ENCODE data around the gene TBC1D25. TPM values are rescaled to one million over a fixed set of nuclear protein-coding genes. Genes with fewer than 3 reads are reported as not detected.
A peak's percentile ranks its signal among the peaks of the same experiment; 100 is the strongest.
"Not testable (repeated sequence)": the region's sequence is repeated elsewhere in the genome, so short reads cannot be mapped to it uniquely, and the experiment has no call there.

Gene TBC1D25
- total and polyA plus RNA-seq, 4 donors, result 4.6 to 16.7 (median 11.8) TPM

- intact Hi-C loops (cut with DNase I), result no loop called here
- Histone ChIP-seq H3K36me3 (ENCODE audit: control insufficient read depth in 1 of 2, insufficient read depth in 2 of 2, low read length in 1 of 2) (no peaks in the 10 kb centered on the region), H3K4me3 (ENCODE audit: low read length in 2 of 2) (no peak overlapping the region), H3K4me1 (ENCODE audit: control insufficient read depth in 1 of 2, insufficient read depth in 2 of 2, low read length in 2 of 2) (no peaks in the 10 kb centered on the region), H3K27me3 (ENCODE audit: control insufficient read depth in 1 of 2, insufficient read depth in 2 of 2, low read length in 1 of 2) (no peaks in the 10 kb centered on the region), H3K27ac (ENCODE audit: low read depth in 1 of 2, low read length in 2 of 2) (no peak overlapping the region), H3K9me3 (ENCODE audit: control insufficient read depth, low read length) (no peaks in the 10 kb centered on the region)
- 80 to 88% methylated on average over 4 of the region's 4 CpGs for WGBS, 2 donors
- DNase-seq (peak in 1 of 2 donors; percentile 42), ATAC-seq (ENCODE audit: low FRiP score) (no peak)
Measured at GRCh38 chrX:48513670-48514069, 25.8 kb upstream of the TBC1D25 start.

GRCh38 chrX:48514126-48514806 is 25.2 kb upstream of the TBC1D25 start:
- Histone ChIP-seq H3K27ac (ENCODE audit: low read depth in 1 of 2, low read length in 2 of 2) (no peak overlapping the region), H3K9me3 (ENCODE audit: control insufficient read depth, low read length) (no peaks in the 10 kb centered on the region), H3K36me3 (ENCODE audit: control insufficient read depth in 1 of 2, insufficient read depth in 2 of 2, low read length in 1 of 2) (no peaks in the 10 kb centered on the region), H3K27me3 (ENCODE audit: control insufficient read depth in 1 of 2, insufficient read depth in 2 of 2, low read length in 1 of 2) (no peaks in the 10 kb centered on the region), H3K4me3 (ENCODE audit: low read length in 2 of 2) (no peak overlapping the region), H3K4me1 (ENCODE audit: control insufficient read depth in 1 of 2, insufficient read depth in 2 of 2, low read length in 2 of 2) (no peaks in the 10 kb centered on the region)
- no peak for ATAC-seq (ENCODE audit: low FRiP score)
- peak in 1 of 2 donors; percentile 67 for DNase-seq
- intact Hi-C loops (cut with DNase I), result no loop called here
- WGBS, 2 donors, result 81 to 95% methylated on average over 16 of the region's 16 CpGs

DNA sequence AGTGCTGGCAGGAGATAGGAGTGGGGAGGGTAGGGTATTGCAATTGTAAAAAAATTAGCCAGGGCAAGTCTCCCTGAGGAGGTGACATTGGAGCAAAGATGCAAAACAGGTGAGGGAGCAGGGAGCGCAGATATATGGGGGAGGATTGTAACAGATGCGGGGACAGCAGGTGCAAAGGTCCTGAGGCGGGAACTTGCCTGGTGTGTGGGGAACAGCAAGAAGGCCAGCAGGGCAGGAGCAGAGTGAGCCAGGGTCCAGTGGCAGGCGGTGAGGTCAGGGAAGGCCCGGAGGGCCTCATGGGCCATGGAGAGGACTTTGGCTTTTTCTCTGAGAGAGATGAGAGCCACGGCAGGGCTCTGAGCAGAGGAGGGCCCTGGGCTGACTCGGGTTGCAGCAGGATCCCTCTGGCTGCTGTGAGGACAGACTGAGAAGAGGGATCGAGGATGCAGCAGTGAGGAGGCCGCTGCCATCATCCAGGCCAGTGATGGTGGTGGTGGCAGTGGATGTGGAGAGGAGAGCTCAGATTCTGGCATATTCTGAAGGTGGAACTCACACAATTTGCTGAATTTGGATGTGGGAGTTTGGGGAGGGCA is 24.6 kb upstream of the TBC1D25 start:
- 89 to 97% methylated on average over 9 of the region's 9 CpGs for WGBS, 2 donors
- H3K4me3 ChIP-seq (ENCODE audit: low read length in 2 of 2), result no peak overlapping the region
- H3K36me3 ChIP-seq (ENCODE audit: control insufficient read depth in 1 of 2, insufficient read depth in 2 of 2, low read length in 1 of 2), result no peaks in the 10 kb centered on the region
- no peaks in the 10 kb centered on the region for H3K27me3 ChIP-seq (ENCODE audit: control insufficient read depth in 1 of 2, insufficient read depth in 2 of 2, low read length in 1 of 2)
- intact Hi-C loops (cut with DNase I), result no loop called here
- no peaks in the 10 kb centered on the region for H3K4me1 ChIP-seq (ENCODE audit: control insufficient read depth in 1 of 2, insufficient read depth in 2 of 2, low read length in 2 of 2)
- ATAC-seq (ENCODE audit: low FRiP score) (no peak), DNase-seq (peak in 1 of 2 donors; percentile 39)
- H3K27ac ChIP-seq (ENCODE audit: low read depth in 1 of 2, low read length in 2 of 2), result no peak overlapping the region
- no peaks in the 10 kb centered on the region for H3K9me3 ChIP-seq (ENCODE audit: control insufficient read depth, low read length)

DNA sequence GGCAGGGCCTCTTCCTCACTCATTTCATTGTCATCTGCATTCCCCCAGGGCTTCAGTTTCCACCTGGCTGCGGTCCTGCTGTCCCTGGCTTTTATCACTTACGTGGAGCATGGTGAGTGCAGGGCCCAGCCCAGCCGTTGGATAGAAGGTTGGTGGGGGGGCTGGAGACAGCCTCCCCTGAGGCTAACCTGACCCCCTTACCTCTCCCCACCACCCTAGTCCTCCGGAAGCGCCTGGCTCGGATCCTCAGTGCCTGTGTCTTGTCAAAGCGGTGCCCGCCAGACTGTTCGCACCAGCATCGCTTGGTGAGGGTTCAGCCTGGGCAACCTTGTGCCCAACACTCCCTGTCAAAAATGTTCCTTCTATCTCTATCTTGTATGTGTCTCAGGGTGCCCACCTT is 23.7 kb upstream of the TBC1D25 start:
- DNase-seq (peak in 1 of 2 donors; percentile 53), ATAC-seq (ENCODE audit: low FRiP score) (no peak)
- Histone ChIP-seq H3K36me3 (ENCODE audit: control insufficient read depth in 1 of 2, insufficient read depth in 2 of 2, low read length in 1 of 2) (no peaks in the 10 kb centered on the region), H3K4me1 (ENCODE audit: control insufficient read depth in 1 of 2, insufficient read depth in 2 of 2, low read length in 2 of 2) (no peaks in the 10 kb centered on the region), H3K9me3 (ENCODE audit: control insufficient read depth, low read length) (no peaks in the 10 kb centered on the region), H3K27ac (ENCODE audit: low read depth in 1 of 2, low read length in 2 of 2) (no peak overlapping the region), H3K4me3 (ENCODE audit: low read length in 2 of 2) (no peak overlapping the region), H3K27me3 (ENCODE audit: control insufficient read depth in 1 of 2, insufficient read depth in 2 of 2, low read length in 1 of 2) (no peaks in the 10 kb centered on the region)
- intact Hi-C loops (cut with DNase I), result no loop called here
- whole genome bisulfite sequencing, 2 donors, result 86 to 94% methylated on average over 10 of the region's 10 CpGs

DNA sequence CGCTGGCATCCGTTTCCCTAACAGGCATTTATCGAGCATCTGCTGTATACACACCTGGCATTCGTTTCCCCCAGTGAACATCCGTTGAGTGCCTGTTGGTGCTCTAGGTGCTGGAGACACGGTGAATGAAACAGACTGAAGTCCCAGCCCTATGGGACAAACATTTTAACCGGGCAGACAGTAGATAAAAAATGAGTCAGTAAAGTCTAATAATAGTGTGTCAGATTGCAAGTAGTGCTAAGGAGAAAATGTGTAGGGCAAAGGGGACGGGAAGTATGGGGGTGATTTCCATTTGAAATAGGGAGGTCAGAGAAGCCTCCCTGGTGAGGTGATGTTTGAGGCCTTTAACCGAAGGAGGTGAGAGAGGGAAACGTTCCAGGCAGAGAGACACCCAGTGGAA is 23.2 kb upstream of the TBC1D25 start:
- Histone ChIP-seq H3K36me3 (ENCODE audit: control insufficient read depth in 1 of 2, insufficient read depth in 2 of 2, low read length in 1 of 2) (no peaks in the 10 kb centered on the region), H3K27me3 (ENCODE audit: control insufficient read depth in 1 of 2, insufficient read depth in 2 of 2, low read length in 1 of 2) (no peaks in the 10 kb centered on the region), H3K27ac (ENCODE audit: low read depth in 1 of 2, low read length in 2 of 2) (no peak overlapping the region), H3K4me3 (ENCODE audit: low read length in 2 of 2) (no peak overlapping the region), H3K4me1 (ENCODE audit: control insufficient read depth in 1 of 2, insufficient read depth in 2 of 2, low read length in 2 of 2) (no peaks in the 10 kb centered on the region), H3K9me3 (ENCODE audit: control insufficient read depth, low read length) (no peaks in the 10 kb centered on the region)
- no peak for ATAC-seq (ENCODE audit: low FRiP score)
- 67 to 74% methylated on average over 10 of the region's 10 CpGs for WGBS, 2 donors
- DNase-seq, result no peak
- intact Hi-C loops (cut with DNase I), result no loop called here

DNA sequence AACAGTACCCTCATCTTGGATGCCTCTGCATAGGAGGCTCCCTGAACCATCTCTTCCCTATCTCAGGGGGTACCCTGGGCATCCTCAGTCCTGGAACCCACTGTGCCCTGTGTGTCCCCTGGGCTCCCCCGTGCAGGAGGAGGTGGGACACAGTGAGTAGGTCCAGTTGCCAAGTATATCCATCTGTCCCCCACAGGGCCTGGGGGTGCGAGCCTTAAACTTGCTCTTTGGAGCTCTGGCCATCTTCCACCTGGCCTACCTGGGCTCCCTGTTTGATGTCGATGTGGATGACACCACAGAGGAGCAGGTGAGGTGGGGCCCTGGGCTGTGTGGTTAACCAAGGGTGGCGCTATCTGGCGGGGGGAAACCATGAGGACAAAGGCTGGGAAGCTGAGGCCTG is 22.5 kb upstream of the TBC1D25 start:
- no peaks in the 10 kb centered on the region for H3K9me3 ChIP-seq (ENCODE audit: control insufficient read depth, low read length)
- 66 to 93% methylated on average over 5 of the region's 5 CpGs for WGBS, 2 donors
- intact Hi-C loops (cut with DNase I), result no loop called here
- H3K4me1 ChIP-seq (ENCODE audit: control insufficient read depth in 1 of 2, insufficient read depth in 2 of 2, low read length in 2 of 2), result no peaks in the 10 kb centered on the region
- DNase-seq, result no peak
- no peak for ATAC-seq (ENCODE audit: low FRiP score)
- H3K36me3 ChIP-seq (ENCODE audit: control insufficient read depth in 1 of 2, insufficient read depth in 2 of 2, low read length in 1 of 2), result no peaks in the 10 kb centered on the region
- H3K27ac ChIP-seq (ENCODE audit: low read depth in 1 of 2, low read length in 2 of 2), result no peak overlapping the region
- no peak overlapping the region for H3K4me3 ChIP-seq (ENCODE audit: low read length in 2 of 2)
- no peaks in the 10 kb centered on the region for H3K27me3 ChIP-seq (ENCODE audit: control insufficient read depth in 1 of 2, insufficient read depth in 2 of 2, low read length in 1 of 2)

DNA sequence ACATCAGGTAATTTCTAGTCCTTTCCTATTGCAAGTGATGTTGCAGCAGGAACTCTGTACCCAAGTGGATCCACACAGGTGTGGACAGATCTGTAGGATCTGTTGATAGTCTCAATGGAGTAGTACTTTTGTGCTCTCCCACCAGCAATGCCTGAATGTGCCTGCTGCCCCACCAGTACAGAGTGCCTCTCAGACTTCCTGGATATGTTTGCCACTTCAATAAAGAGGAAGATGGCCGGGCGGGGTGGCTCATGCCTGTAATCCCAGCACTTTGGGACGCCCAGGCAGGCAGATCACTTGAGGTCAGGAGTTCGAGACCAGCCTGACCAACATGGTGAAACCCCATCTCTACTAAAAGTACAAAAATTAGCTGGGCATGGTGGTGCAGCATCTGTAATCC is 20.0 kb upstream of the TBC1D25 start:
- ATAC-seq (ENCODE audit: low FRiP score); H3K27me3 ChIP-seq (ENCODE audit: control insufficient read depth in 1 of 2, insufficient read depth in 2 of 2, low read length in 1 of 2); DNase-seq; H3K9me3 ChIP-seq (ENCODE audit: control insufficient read depth, low read length); H3K4me1 ChIP-seq (ENCODE audit: control insufficient read depth in 1 of 2, insufficient read depth in 2 of 2, low read length in 2 of 2); H3K27ac ChIP-seq (ENCODE audit: low read depth in 1 of 2, low read length in 2 of 2); intact Hi-C loops (cut with DNase I); H3K4me3 ChIP-seq (ENCODE audit: low read length in 2 of 2); H3K36me3 ChIP-seq (ENCODE audit: control insufficient read depth in 1 of 2, insufficient read depth in 2 of 2, low read length in 1 of 2): not testable (repeated sequence)
- 60 to 88% methylated on average over 4 of the region's 4 CpGs for WGBS, 2 donors

GRCh38 chrX:48520455-48520854 is 19.1 kb upstream of the TBC1D25 start:
- intact Hi-C loops (cut with DNase I), result no loop called here
- H3K4me1 ChIP-seq (ENCODE audit: control insufficient read depth in 1 of 2, insufficient read depth in 2 of 2, low read length in 2 of 2), result no peaks in the 10 kb centered on the region
- H3K27ac ChIP-seq (ENCODE audit: low read depth in 1 of 2, low read length in 2 of 2), result no peak overlapping the region
- H3K36me3 ChIP-seq (ENCODE audit: control insufficient read depth in 1 of 2, insufficient read depth in 2 of 2, low read length in 1 of 2), result no peaks in the 10 kb centered on the region
- ATAC-seq (ENCODE audit: low FRiP score) (no peak), DNase-seq (no peak)
- no peaks in the 10 kb centered on the region for H3K9me3 ChIP-seq (ENCODE audit: control insufficient read depth, low read length)
- no peaks in the 10 kb centered on the region for H3K27me3 ChIP-seq (ENCODE audit: control insufficient read depth in 1 of 2, insufficient read depth in 2 of 2, low read length in 1 of 2)
- WGBS, 2 donors, result 86 to 92% methylated on average over 2 of the region's 2 CpGs
- no peak overlapping the region for H3K4me3 ChIP-seq (ENCODE audit: low read length in 2 of 2)

DNA sequence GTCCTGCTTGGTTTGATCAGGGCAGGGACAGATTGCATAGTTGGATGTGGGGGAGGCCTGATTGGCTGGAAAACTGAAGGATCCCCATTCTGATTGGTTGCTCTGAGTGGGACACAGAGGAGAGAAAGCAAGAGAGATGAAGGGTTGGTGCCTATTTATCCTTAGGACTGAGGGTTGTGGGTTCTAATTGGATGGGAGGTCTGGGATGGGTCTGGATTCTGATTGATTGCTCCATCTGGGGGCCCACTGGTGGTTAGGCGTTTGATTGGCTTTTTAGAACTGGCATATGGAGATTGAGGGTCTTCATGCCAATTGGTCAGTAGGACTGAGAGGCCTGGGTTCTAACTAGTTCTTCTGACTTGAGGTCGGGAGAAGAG is 18.6 kb upstream of the TBC1D25 start:
- H3K9me3 ChIP-seq (ENCODE audit: control insufficient read depth, low read length), result no peaks in the 10 kb centered on the region
- H3K27me3 ChIP-seq (ENCODE audit: control insufficient read depth in 1 of 2, insufficient read depth in 2 of 2, low read length in 1 of 2), result no peaks in the 10 kb centered on the region
- DNase-seq, result no peak
- WGBS, 2 donors, result 39 to 52% methylated on average over 2 of the region's 2 CpGs
- H3K36me3 ChIP-seq (ENCODE audit: control insufficient read depth in 1 of 2, insufficient read depth in 2 of 2, low read length in 1 of 2), result no peaks in the 10 kb centered on the region
- H3K4me3 ChIP-seq (ENCODE audit: low read length in 2 of 2), result no peak overlapping the region
- no peaks in the 10 kb centered on the region for H3K4me1 ChIP-seq (ENCODE audit: control insufficient read depth in 1 of 2, insufficient read depth in 2 of 2, low read length in 2 of 2)
- H3K27ac ChIP-seq (ENCODE audit: low read depth in 1 of 2, low read length in 2 of 2), result no peak overlapping the region
- no peak for ATAC-seq (ENCODE audit: low FRiP score)
- intact Hi-C loops (cut with DNase I), result no loop called here
